Sciatic nerve (tissue), 2 donors: ENCODE data around the gene RPL39. TPM values are rescaled to one million over a fixed set of nuclear protein-coding genes. Genes with fewer than 3 reads are reported as not detected.
"Not testable (repeated sequence)": the region's sequence is repeated elsewhere in the genome, so short reads cannot be mapped to it uniquely, and the experiment has no call there.

ENCODE experiments used
- ATAC-seq: fragments of 200-7000 bp; cut with Tn5 transposase; one replicate; pipeline ENCODE4 v1.9.1; 2020; ENCODE audit warnings: mild to moderate bottlenecking, moderate library complexity
- DNase-seq: peaks from one replicate; pipeline ENCODE4 v3.0.0-alpha.2; 2020; ENCODE audit warnings: low spot score
- intact Hi-C: fragments of 100-400 bp; cut with DNase I; formaldehyde crosslinking; loops from one replicate; pipeline ENCODE4 v1.14.2; 2022
- total RNA-seq: library from RNA; stranded (reverse); fragmentation: NEBNext Ultra II Directional; extraction: Animal tissue kit (Norgen Biotek cat#: 25700); gene quantifications from one replicate; pipeline ENCODE4 v1.2.1, GENCODE V29; 2021
- donor health status: DM: no; HTN: no; CAD: no.
- donor health status: DM: no; HTN: no; CAD: no.

RPL39 gene
- total RNA-seq, result 1,230 TPM

GRCh38 chrX:119791437-119792231, at the start of gene RPL39:
Gene RPL39 (minus strand): TSS chrX:119791630. CDS start chrX:119791576, 54 bp downstream.
- peak; percentile 98 for ATAC-seq
- DNase-seq, result peak; percentile 89
- intact Hi-C loops, result no loop called here

GRCh38 chrX:119833905-119834304, 42.5 kb upstream of the RPL39 start:
- DNase-seq, result no peak
- ATAC-seq, result no peak
- intact Hi-C loops, result no loop called here

GRCh38 chrX:119828446-119828845, 37.0 kb upstream of the RPL39 start:
- intact Hi-C loops, result no loop called here
- ATAC-seq, result no peak
- DNase-seq, result no peak

- no peak for DNase-seq
- intact Hi-C loops, result no loop called here
- peak; percentile 80 for ATAC-seq
These were observed 35.0 kb upstream of the RPL39 start for GRCh38 chrX:119826399-119826959.

GRCh38 chrX:119824221-119824620, 32.8 kb upstream of the RPL39 start:
- DNase-seq, ATAC-seq, intact Hi-C loops: not testable (repeated sequence)

GRCh38 chrX:119821703-119822102, 30.3 kb upstream of the RPL39 start:
- DNase-seq, ATAC-seq, intact Hi-C loops: not testable (repeated sequence)

GRCh38 chrX:119817130-119817690, 25.8 kb upstream of the RPL39 start:
- intact Hi-C loops, result no loop called here
- DNase-seq, result no peak
- peak; percentile 78 for ATAC-seq

- DNase-seq, result no peak
- intact Hi-C loops, result no loop called here
- ATAC-seq, result peak; percentile 11
These were observed 24.9 kb upstream of the RPL39 start for GRCh38 chrX:119816300-119816699.

GRCh38 chrX:119809185-119809666, 17.8 kb upstream of the RPL39 start:
- no peak for DNase-seq
- intact Hi-C loops, result no loop called here
- ATAC-seq, result no peak

GRCh38 chrX:119808461-119808860, 17.0 kb upstream of the RPL39 start:
- intact Hi-C loops, ATAC-seq: not testable (repeated sequence)

GRCh38 chrX:119802546-119802945, 11.1 kb upstream of the RPL39 start:
- intact Hi-C loops, result no loop called here
- ATAC-seq (no peak), DNase-seq (no peak)

More at GRCh38 chrX:119808461-119808860, 17.0 kb upstream of the RPL39 start:
- not testable (repeated sequence) for DNase-seq

- no peak for DNase-seq
- intact Hi-C loops, result no loop called here
- no peak for ATAC-seq
These were observed 10.1 kb upstream of the RPL39 start for GRCh38 chrX:119801253-119802221.

- peak; percentile 67 for DNase-seq
- ATAC-seq, result peak; percentile 59
- intact Hi-C loops, result no loop called here
These were observed 423 bp downstream of the RPL39 start for GRCh38 chrX:119790977-119791436.

GRCh38 chrX:119784747-119785446, 6.5 kb downstream of the RPL39 start:
- ATAC-seq, result no peak
- intact Hi-C loops, result no loop called here
- DNase-seq, result no peak

- intact Hi-C loops, result no loop called here
- ATAC-seq (no peak), DNase-seq (no peak)
These were observed 8.4 kb downstream of the RPL39 start for GRCh38 chrX:119783026-119783425.

GRCh38 chrX:119778829-119779228, 12.6 kb downstream of the RPL39 start:
- no peak for DNase-seq
- ATAC-seq, result no peak

GRCh38 chrX:119775517-119776238, 15.8 kb downstream of the RPL39 start:
- intact Hi-C loops, result no loop called here
- no peak for ATAC-seq
- no peak for DNase-seq

More at GRCh38 chrX:119778829-119779228, 12.6 kb downstream of the RPL39 start:
- intact Hi-C loops, result no loop called here
